ENCODE measurements around the gene TMEM62. TPM values are rescaled to one million over a fixed set of nuclear protein-coding genes. Genes with fewer than 3 reads are reported as not detected.

The TMEM62 gene
- total and polyA plus RNA-seq, 2 of the 8 experiments (the other 6 are each of a cell fraction or from before 2014, with no cell fraction given): 2.0 to 4.0 TPM

- no peak for TF ChIP-seq CHD7 (IDR thresholded peaks at IDR 0.05; ENCODE audit: insufficient replicate concordance, low read length)
- TF ChIP-seq ZNF274 (IDR thresholded peaks at IDR 0.05; ENCODE audit: borderline replicate concordance, extremely low read depth, low read length): no peak
- no peak for TF ChIP-seq TAF1 (IDR thresholded peaks at IDR 0.05; ENCODE audit: low read depth, low read length)
- no peak for TF ChIP-seq KDM4A (IDR thresholded peaks at IDR 0.05; ENCODE audit: low read depth, low read length, severe bottlenecking)
- no peak for TF ChIP-seq ATF2 (IDR thresholded peaks at IDR 0.05; ENCODE audit: low read length)
- TF ChIP-seq MAFK (IDR thresholded peaks at IDR 0.05; ENCODE audit: low read depth, low read length): no peak
- TF ChIP-seq NANOG (IDR thresholded peaks at IDR 0.05; ENCODE audit: insufficient read depth, low read depth, low read length, poor library complexity, severe bottlenecking): no peak
- no peak for TF ChIP-seq SRF (IDR thresholded peaks at IDR 0.05; ENCODE audit: low read depth, low read length)
- TF ChIP-seq MAX (IDR thresholded peaks at IDR 0.05): no peak
- TF ChIP-seq JUN (IDR thresholded peaks at IDR 0.05; ENCODE audit: low read depth, low read length): no peak
These were observed 19.9 kb downstream of the TMEM62 start (continued) for GRCh38 chr15:43153269-43153668.
